ENCODE measurements around the gene OR4A47.
"Not testable (repeated sequence)": the region's sequence is repeated elsewhere in the genome, so short reads cannot be mapped to it uniquely, and the experiment has no call there.

Gene OR4A47, protein sequence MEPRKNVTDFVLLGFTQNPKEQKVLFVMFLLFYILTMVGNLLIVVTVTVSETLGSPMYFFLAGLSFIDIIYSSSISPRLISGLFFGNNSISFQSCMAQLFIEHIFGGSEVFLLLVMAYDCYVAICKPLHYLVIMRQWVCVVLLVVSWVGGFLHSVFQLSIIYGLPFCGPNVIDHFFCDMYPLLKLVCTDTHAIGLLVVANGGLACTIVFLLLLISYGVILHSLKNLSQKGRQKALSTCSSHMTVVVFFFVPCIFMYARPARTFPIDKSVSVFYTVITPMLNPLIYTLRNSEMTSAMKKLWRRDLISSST

GRCh38 chr11:48488493-48488892, at the start of gene OR4A47:
Gene OR4A47 (plus strand): TSS chr11:48488793. CDS start chr11:48488793, 0 bp downstream.
- not testable (repeated sequence) for DNase-seq

DNA sequence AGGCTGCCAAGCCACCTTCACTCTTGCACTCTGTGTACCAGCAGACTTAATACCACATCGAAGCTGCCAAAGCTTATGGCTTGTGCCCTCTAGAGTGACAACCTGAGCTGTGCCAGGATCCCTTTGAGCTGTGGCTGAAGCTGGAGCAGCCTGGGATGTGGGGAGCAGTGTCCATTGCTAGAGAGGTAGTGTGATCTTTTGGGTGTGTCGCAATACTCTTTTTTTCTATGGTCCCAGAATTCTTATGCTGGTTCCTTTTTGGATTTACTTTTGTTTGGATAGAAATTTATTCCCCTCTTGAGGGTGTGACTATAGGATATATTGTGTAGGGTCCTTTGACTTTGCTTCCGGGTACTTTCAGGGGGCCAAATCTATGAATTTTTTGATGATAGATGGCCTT, 32.7 kb upstream of the OR4A47 start:
- not testable (repeated sequence) for DNase-seq

DNA sequence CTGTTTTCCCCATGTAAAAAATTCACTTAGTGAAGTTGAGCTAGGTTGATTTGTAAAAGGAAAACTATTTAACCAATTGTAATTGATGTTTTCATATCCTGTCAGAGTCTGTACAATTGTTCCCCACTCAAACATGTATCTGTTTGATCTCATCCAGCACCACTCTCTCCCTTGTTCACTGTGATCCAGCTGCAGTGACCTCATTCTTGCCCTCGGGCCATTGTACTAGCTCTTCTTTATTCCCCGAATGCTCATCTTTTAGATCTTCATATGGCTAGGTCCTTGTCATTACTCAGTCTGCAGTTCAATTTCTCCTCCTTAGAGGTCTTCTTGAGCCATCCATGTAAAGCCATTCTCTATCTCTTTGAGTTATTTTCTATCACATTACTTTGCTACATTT, 14.6 kb upstream of the OR4A47 start:
- DNase-seq, result not testable (repeated sequence)

GRCh38 chr11:48474703-48475102, 13.9 kb upstream of the OR4A47 start:
- DNase-seq, result not testable (repeated sequence)

GRCh38 chr11:48506169-48506568, 17.6 kb downstream of the OR4A47 start:
- DNase-seq, result not testable (repeated sequence)

- DNase-seq, result no peak
These were observed 50.4 kb downstream of the OR4A47 start for GRCh38 chr11:48538991-48539390.
